SK-N-MC (cell line): ENCODE data around the gene PRKCI.
"Not testable (repeated sequence)": the region's sequence is repeated elsewhere in the genome, so short reads cannot be mapped to it uniquely, and the experiment has no call there.

Experiments
- DNase-seq: peaks from one replicate; pipeline ENCODE4 v3.0.0-alpha.2; 2011; ENCODE audit warnings: low read depth, low spot score
- H3K27ac ChIP-seq: fragments of 200-600 bp; sonication (generic); 2 replicates; pipeline ENCODE4 v1.5.1; 2016; ENCODE audit warnings: mixed run types
- H3K36me3 ChIP-seq: fragments of 200-600 bp; sonication (generic); 2 replicates; pipeline ENCODE4 v1.6.1; 2017; ENCODE audit warnings: antibody characterized with exemption, low read length, mixed read lengths; ENCODE audit not compliant: insufficient read depth
- H3K4me3 ChIP-seq: fragments of 200-600 bp; sonication (generic); 2 replicates; pipeline ENCODE4 v1.5.1; 2016
- H3K9ac ChIP-seq: fragments of 200-600 bp; sonication (generic); 2 replicates; pipeline ENCODE4 v1.8.0; 2017; ENCODE audit warnings: mixed run types, mixed read lengths; ENCODE audit not compliant: insufficient read length
- H3K9me3 ChIP-seq: fragments of 200-600 bp; sonication (generic); 2 replicates; pipeline ENCODE4 v1.6.1; 2017; ENCODE audit warnings: low read depth, mild to moderate bottlenecking, antibody characterized with exemption, low read length, moderate library complexity, mixed read lengths
- EZH2 ChIP-seq: fragments of 200-600 bp; sonication (generic); IDR thresholded peaks from one replicate; pipeline ENCODE4 v1.6.1; 2017; ENCODE audit warnings: antibody characterized with exemption
- FOXP2 ChIP-seq: optimal IDR thresholded peaks from 2 replicates; pipeline ENCODE3; 2011; ENCODE audit warnings: mild to moderate bottlenecking, moderate library complexity; ENCODE audit not compliant: insufficient read depth; ENCODE audit errors: extremely low read length, control extremely low read depth
- POLR2AphosphoS5 ChIP-seq: IDR thresholded peaks from 2 replicates; pipeline ENCODE4 v1.6.1; 2012; ENCODE audit warnings: mild to moderate bottlenecking, low read depth, low read length, borderline replicate concordance

Gene PRKCI

DNA sequence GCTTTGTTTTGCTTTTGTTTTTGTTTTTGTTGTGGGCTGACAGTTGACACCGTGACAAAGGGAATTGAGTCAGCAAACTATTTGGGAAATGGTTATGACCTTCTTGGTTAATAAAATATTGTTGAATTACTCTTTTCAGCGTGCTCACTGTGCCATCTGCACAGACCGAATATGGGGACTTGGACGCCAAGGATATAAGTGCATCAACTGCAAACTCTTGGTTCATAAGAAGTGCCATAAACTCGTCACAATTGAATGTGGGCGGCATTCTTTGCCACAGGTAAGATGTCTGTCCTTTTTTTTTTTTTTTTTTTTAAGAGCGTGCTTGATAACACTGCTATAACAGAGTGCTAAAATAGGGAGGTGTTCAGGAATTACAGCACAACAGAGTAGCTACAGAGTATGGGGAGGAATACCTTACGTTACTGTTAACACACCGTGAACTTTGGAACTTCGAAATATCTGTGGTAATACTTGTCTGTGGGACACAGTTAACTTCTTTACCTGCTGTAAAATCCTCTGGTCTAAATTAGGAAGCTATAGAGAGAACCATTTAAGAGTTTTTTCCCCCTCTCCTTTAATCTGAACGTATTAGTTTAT lies 48.2 kb downstream of the PRKCI start:
- DNase-seq = no peak
- TF ChIP-seq POLR2AphosphoS5 (no peak), FOXP2 (no peak), EZH2 (no peak)
- H3K9ac ChIP-seq = no peak overlapping the region
- H3K9me3 ChIP-seq = no peaks in the 10 kb centered on the region
- no peak overlapping the region for H3K4me3 ChIP-seq
- peaks cover 40% of the 10 kb centered on the region for H3K36me3 ChIP-seq
- H3K27ac ChIP-seq = no peak overlapping the region

- Histone ChIP-seq H3K36me3 (peaks cover 43% of the 10 kb centered on the region), H3K9me3 (no peaks in the 10 kb centered on the region), H3K9ac (no peak overlapping the region), H3K4me3 (no peak overlapping the region), H3K27ac (no peak overlapping the region)
- TF ChIP-seq POLR2AphosphoS5 (no peak), FOXP2 (no peak), EZH2 (no peak)
- DNase-seq = no peak
These were observed 52.4 kb downstream of the PRKCI start for GRCh38 chr3:170274641-170275040.

- no peaks in the 10 kb centered on the region for H3K9me3 ChIP-seq
- H3K9ac ChIP-seq = no peak overlapping the region
- H3K36me3 ChIP-seq = peaks cover 38% of the 10 kb centered on the region
- no peak overlapping the region for H3K4me3 ChIP-seq
- TF ChIP-seq POLR2AphosphoS5 (no peak), FOXP2 (no peak), EZH2 (no peak)
- H3K27ac ChIP-seq = no peak overlapping the region
- DNase-seq = no peak
These were observed 53.6 kb downstream of the PRKCI start for GRCh38 chr3:170275832-170276231.

- peaks cover 44% of the 10 kb centered on the region for H3K36me3 ChIP-seq
- not testable (repeated sequence) for H3K27ac ChIP-seq, H3K4me3 ChIP-seq, H3K9me3 ChIP-seq, H3K9ac ChIP-seq, DNase-seq
These were observed 55.1 kb downstream of the PRKCI start for GRCh38 chr3:170277311-170277710.

GRCh38 chr3:170277833-170278580 lies 55.8 kb downstream of the PRKCI start:
- H3K27ac ChIP-seq = no peak overlapping the region
- H3K4me3 ChIP-seq = no peak overlapping the region
- no peak overlapping the region for H3K9ac ChIP-seq
- H3K9me3 ChIP-seq = no peaks in the 10 kb centered on the region
- no peak for DNase-seq
- H3K36me3 ChIP-seq = peaks cover 40% of the 10 kb centered on the region
- TF ChIP-seq FOXP2 = no peak
- TF ChIP-seq POLR2AphosphoS5 = no peak
- TF ChIP-seq EZH2 = no peak

GRCh38 chr3:170278627-170279026 lies 56.4 kb downstream of the PRKCI start:
- Histone ChIP-seq H3K27ac (no peak overlapping the region), H3K36me3 (peaks cover 35% of the 10 kb centered on the region), H3K9ac (no peak overlapping the region), H3K4me3 (no peak overlapping the region), H3K9me3 (no peaks in the 10 kb centered on the region)
- no peak for TF ChIP-seq FOXP2
- no peak for TF ChIP-seq EZH2
- TF ChIP-seq POLR2AphosphoS5 = no peak
- DNase-seq = no peak

- Histone ChIP-seq H3K4me3 (no peak overlapping the region), H3K36me3 (peaks cover 25% of the 10 kb centered on the region), H3K9me3 (no peaks in the 10 kb centered on the region), H3K9ac (no peak overlapping the region), H3K27ac (no peak overlapping the region)
- DNase-seq = no peak
- no peak for TF ChIP-seq EZH2
- no peak for TF ChIP-seq FOXP2
- no peak for TF ChIP-seq POLR2AphosphoS5
These were observed 68.0 kb downstream of the PRKCI start for GRCh38 chr3:170290194-170290593.

DNA sequence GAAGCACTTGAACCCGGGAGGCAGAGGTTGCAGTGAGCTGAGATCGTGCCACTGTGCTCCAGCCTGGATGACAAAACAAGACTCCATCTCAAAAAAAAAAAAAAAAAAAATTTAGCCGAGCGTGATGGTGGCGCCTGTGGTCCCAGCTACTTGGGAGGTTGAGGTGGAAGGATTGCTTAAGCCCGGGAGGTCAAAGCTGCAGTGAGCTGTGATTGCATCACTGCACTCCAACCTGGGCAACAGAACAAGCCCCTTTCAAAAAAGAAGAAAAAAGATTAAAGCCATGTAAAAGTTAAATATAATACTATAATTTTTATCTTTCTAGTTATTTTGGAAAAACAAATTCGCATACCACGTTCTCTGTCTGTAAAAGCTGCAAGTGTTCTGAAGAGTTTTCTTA lies 73.4 kb downstream of the PRKCI start:
- Histone ChIP-seq H3K9me3 (no peaks in the 10 kb centered on the region), H3K4me3 (no peak overlapping the region), H3K9ac (no peak overlapping the region), H3K27ac (no peak overlapping the region), H3K36me3 (peaks cover 29% of the 10 kb centered on the region)
- DNase-seq = no peak
- TF ChIP-seq POLR2AphosphoS5 = no peak
- no peak for TF ChIP-seq FOXP2
- no peak for TF ChIP-seq EZH2

DNA sequence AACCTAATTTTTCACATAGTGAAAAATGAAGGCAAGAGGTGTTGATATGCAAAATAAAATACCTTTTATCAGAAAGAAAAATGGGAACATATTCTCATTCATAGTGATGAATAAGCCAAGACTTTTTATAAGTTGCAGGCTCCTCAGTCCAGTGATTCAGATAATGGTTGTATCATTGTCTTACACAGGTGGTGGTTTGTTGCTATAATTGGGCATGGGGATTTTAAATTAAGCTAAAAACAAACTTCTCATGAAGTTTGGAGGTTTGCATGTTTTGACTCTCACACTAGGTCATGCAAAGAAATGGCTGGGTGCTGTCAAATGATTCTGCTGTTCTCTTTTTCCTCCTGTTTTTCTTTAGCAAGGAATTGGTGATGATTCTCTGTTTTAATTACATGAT lies 74.5 kb downstream of the PRKCI start:
- no peaks in the 10 kb centered on the region for H3K9me3 ChIP-seq
- TF ChIP-seq POLR2AphosphoS5 (no peak), EZH2 (no peak), FOXP2 (no peak)
- H3K36me3 ChIP-seq = peaks cover 32% of the 10 kb centered on the region
- no peak overlapping the region for H3K27ac ChIP-seq
- no peak overlapping the region for H3K4me3 ChIP-seq
- no peak overlapping the region for H3K9ac ChIP-seq
- no peak for DNase-seq
